GM11168 (cell line): ENCODE results near the gene TGDS.
"Not testable (repeated sequence)": the region's sequence is repeated elsewhere in the genome, so short reads cannot be mapped to it uniquely, and the experiment has no call there.

ENCODE experiments used
- in situ Hi-C: fragments of 300-500 bp; cut with MboI; formaldehyde crosslinking; loops from one replicate; pipeline ENCODE4 v1.12.0; 2022; ENCODE audit warnings: low sequenced_read_pairs; ENCODE audit not compliant: unreplicated experiment

The TGDS gene

DNA sequence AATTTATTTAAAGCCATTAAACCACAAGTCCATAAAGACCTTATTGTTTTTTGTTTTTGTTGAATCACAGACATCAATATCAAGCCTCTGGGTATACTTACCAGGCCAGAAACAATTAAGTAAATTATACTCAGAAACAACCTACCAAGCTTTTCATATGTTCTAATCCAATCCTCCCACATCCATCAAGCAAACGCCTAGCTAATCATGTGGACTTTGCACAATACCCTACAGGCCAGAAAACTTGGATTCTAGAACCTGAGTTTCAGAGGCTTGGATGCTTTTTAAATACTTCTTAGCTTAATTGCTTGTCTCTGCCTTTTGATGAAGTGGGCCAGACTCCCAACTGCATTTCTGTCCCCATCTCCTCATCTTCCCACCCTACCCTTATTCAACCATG lies 39.9 kb downstream of the TGDS start:
- in situ Hi-C loops, result no loop called here

- in situ Hi-C loops, result no loop called here
Measured at GRCh38 chr13:94553766-94554165, 42.2 kb downstream of the TGDS start.

DNA sequence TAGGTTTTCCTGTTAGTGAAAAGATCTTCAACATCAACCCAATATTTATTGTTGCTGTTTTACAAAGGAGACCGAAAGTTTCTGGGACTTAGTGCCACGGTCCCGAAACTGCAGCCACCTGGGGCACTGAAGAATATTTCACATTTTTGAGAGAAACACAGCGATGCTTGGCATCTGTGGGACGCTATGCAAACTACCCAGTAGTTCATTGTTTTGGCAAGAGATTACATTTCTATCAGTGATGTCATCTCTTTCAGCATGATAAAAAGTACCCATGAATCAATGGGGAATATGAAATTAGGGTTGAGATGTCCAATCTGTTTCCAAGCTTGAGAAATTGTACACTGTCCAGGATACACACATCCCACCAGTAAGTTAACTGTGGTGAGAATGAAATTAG lies 43.9 kb downstream of the TGDS start:
- in situ Hi-C loops, result no loop called here

DNA sequence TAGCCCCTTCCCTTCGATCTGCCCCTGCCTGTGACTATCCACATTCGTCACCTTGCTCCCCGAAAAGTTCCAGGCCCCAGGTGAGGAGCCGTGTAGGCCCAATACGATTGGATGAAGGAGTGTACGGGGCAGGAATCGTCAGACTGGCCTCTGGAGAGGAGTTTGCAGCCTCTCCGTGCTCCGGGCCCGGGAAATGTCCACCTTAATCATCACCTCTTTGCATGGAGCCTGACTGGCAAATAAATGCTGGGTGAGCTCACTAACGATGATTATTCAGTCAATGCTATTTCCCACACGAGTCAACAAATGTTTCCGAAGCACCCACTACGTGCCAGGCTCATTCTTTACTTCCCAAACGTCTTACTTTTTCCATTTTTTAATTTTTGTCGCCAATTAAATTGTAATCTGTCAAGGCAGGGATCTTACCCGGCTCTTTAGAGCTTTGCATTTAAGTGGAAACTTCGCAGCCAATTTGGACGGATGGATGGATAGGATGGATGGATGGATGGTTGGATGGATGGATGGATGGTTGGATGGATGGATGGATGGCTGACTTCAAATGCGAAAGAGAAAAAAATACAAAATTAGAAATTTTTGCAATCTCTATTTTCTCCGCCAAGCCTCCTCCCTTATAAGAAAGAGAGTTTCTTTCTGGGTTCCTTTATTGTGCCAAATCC lies 45.8 kb downstream of the TGDS start:
- in situ Hi-C loops, result no loop called here

DNA sequence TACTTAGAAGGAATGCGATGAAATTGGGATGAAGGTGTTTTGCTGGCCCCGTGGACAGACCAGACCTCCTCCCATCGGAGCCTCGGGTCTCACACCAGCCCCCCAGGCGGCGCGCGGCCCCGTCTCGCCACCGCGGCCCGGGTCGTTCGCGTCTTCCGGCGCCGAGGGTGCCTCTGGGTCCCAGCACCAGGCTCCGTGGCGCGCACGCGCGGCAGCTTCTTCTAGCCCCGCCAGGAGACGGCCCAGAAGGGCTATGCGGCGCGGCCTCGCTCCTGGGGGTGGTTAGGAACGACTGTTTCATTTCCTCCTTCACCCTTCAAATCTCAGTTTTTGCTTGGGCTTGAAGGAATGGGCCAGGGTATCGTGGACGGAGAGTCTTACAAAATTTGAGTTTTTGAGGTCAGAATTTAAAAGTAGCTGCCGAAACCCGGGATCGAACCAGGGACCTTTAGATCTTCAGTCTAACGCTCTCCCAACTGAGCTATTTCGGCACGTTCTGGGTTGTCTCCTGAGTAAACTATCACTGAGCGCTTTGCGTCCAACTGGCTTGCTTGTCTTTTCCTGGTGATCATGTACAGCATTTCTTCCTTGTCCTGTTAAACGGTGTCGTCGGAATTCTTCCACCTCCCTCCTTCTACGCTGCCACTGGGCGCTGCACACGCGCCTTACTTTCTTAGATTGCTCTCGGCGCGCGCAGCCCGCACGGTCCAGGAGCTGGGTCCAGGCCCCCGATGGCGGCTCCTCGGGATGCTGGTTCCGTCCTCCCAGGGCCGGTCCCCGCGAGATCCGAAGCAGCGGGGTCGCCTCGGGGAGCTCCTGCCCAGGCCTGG lies 46.5 kb downstream of the TGDS start:
- in situ Hi-C loops, result no loop called here

- in situ Hi-C loops, result no loop called here
Measured at GRCh38 chr13:94548821-94549231, 47.1 kb downstream of the TGDS start.

- in situ Hi-C loops, result no loop called here
Measured at GRCh38 chr13:94548382-94548781, 47.6 kb downstream of the TGDS start.

GRCh38 chr13:94546061-94546839 lies 49.7 kb downstream of the TGDS start:
- in situ Hi-C loops, result no loop called here

DNA sequence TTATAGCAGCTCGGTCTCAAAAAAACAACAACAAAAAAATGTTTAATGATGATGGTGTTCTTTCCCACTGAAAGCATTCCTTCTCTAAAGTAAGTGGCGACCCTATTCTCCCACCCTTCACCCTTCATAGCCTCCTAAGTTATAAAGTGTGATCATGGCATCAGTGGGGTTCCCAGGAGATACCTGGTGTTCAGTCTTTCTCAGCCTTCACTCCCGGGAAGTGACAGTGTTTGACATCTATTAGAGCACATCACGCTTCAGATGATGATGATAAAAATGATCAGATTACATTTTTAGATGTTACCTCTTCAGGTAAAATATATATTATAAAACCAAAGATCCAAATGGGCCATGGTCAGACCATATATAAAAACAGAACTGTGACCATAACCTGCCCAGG lies 51.0 kb downstream of the TGDS start:
- in situ Hi-C loops, result no loop called here

- in situ Hi-C loops, result no loop called here
Measured at GRCh38 chr13:94542917-94543316, 53.0 kb downstream of the TGDS start.

- in situ Hi-C loops, result no loop called here
Measured at GRCh38 chr13:94537740-94538630, 58.0 kb downstream of the TGDS start.

GRCh38 chr13:94535775-94536174 lies 60.2 kb downstream of the TGDS start:
- in situ Hi-C loops, result no loop called here

DNA sequence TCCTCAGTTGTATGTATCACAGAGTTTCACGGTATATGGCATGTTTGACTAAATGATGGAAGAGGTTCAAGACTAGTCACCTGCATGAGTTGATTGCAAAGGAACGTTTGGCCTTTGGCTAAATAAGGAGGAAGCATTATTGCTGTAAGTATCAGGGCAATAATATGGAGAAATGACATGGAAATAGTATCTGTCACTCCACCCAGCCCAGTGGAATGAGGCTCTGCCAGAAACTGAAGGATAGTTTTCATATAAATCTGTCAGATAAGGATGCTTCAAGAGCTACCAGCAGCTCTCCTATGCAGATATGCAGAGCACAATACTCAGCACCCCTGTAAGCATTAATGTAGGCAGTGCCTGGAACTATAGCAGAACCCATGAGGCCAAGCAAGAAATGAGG lies 60.7 kb downstream of the TGDS start:
- in situ Hi-C loops, result no loop called here

- in situ Hi-C loops, result no loop called here
Measured at GRCh38 chr13:94534166-94534565, 61.8 kb downstream of the TGDS start.

DNA sequence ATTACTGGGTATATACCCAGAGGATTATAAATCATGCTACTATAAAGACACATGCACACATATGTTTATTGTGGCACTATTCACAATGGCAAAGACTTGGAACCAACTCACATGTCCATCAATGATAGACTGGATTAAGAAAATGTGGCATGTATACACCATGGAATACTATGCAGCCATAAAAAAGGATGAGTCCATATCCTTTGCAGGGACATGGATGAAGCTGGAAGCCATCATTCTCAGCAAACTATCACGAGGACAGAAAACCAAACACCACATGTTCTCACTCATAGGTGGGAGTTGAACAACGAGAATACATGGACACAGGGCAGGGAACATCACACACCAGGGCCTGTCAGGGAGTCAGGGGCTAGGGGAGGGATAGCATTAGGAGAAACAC lies 63.7 kb downstream of the TGDS start:
- in situ Hi-C loops, result not testable (repeated sequence)

DNA sequence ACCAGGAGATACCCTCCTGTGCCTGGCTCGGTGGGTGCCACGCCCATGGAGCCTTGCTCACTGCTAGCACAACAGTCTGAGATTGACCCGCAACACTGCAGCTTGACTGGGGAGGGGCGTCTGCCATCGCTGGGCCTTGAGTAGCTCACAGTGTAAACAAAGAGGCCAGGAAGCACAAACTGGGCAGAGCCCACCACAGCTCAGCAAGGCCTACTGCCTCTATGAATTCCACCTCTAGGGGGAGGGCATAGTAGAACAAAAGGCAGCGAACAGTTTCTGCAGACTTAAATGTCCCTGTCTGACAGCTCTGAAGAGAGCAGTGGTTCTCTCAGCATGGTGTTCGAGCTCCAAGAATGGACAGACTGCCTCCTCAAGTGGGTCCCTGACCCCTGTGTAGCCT lies 69.0 kb downstream of the TGDS start:
- in situ Hi-C loops, result not testable (repeated sequence)

GRCh38 chr13:94525781-94526180 lies 70.2 kb downstream of the TGDS start:
- in situ Hi-C loops, result no loop called here

DNA sequence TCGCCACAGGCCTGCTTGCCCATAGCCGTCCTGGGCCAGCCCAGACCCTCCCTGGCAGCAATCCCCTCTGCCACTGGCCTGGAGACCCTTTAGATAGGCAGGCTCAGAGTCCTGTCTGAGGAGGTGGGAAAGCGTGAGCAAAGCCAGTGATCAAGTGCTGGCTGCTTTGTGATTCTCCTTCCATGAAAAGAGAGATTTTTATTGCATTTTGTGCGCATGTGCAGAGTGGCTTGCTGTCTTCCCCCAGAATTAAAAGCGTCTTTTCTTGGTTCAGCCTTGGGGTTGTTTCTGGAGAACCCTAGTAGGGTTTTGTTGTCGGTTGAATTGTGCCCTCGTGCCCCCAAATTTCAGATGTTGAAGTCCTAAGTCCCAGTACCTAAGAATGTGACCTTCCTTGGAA lies 71.5 kb downstream of the TGDS start:
- in situ Hi-C loops, result no loop called here
